ENCODE measurements around the gene NANP.
"Not testable (repeated sequence)": the region's sequence is repeated elsewhere in the genome, so short reads cannot be mapped to it uniquely, and the experiment has no call there.

The NANP gene

DNA sequence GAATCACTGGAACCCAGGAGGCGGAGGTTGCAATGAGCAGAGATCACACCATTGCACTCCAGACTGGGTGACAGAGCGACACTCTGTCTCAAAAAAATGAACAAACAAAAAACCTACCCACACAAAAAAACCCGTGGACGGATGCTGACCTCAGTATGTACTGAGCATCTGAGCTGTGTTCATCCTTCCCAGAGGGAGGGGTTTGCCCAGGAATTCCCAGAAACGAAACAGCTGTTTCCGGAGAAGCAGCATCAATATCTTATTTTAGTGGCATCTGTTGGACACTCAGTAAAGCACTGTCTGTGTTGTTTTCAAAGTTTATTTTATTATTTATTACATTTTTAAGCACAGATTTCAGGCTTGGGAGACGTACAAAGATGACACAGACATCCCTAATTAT is 18.7 kb downstream of the NANP start:
- no peak for DNase-seq

DNA sequence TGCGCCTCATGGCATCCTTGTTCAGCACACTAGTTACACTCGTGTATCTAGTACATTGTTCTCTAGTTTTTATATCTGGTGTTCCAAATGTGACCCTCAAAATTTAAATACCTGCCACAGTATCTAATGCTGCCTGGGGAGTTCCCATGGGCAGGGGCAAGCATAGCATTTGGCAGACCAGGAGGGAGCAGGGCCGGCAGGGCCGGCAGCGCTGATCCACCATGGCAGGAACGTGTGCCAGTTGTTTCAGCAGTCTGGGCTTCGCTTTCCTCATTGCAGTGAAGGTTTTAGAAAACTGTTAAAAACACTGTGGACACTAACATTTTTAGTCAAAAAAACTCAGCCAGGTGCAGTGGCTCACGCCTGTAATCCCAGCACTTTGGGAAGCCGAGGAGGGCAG is 19.2 kb downstream of the NANP start:
- DNase-seq: no peak

GRCh38 chr20:25602914-25603309 is 20.9 kb downstream of the NANP start:
- not testable (repeated sequence) for DNase-seq

DNA sequence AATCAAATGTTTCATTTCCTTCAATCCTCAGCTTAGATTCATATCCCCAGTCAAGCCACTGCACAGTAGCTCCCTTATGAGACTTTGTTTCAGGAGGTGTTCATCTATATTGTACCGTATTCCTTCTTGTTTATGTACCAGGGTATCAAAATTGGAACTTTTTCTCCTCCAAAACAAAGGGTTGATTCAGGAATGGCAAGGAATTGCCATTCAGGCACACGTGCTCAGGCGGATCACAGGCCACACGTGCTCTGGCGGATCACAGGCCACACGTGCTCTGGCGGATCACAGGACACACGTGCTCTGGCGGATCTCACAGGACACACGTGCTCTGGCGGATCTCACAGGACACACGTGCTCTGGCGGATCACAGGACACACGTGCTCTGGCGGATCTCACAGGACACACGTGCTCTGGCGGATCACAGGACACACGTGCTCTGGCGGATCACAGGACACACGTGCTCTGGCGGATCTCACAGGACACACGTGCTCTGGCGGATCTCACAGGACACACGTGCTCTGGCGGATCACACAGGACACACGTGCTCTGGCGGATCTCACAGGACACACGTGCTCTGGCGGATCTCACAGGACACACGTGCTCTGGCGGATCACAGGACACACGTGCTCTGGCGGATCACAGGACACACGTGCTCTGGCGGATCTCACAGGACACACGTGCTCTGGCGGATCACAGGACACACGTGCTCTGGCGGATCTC is 21.5 kb downstream of the NANP start:
- not testable (repeated sequence) for DNase-seq

DNA sequence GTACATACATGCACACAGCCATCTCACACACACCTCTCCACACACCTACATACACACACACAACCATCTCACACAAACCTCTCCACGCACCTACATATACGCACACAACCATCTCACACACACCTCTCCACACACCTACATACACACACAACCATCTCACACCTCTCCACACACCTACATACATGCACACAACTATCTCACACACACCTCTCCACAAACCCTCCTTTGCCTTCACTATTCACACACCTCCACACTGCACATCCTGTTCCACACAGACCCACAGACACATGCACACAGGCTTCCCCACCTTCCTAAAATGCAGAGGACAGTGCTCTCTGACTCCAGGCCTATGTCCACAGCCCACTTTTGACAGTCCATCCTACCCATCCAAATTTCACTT is 22.2 kb downstream of the NANP start:
- DNase-seq: no peak

DNA sequence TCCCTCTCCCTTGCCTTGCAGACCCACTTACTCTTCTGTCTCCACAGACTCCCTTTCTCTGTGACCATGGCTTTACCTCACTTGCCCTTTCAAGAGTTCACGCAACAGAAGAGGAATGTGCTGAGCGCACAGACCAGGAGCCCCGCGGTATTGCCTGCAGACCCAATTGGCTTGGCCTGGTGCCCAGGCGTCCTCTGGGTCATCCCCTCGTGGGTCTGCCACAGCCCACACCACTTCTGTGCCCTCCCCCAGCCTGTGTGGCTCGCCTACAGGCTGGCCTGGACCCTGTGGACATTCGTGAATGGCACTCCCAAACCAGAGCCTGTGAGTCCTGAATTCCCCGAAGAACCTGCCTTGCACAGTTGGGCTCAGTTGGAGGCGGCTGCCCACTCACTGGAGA is 23.2 kb downstream of the NANP start:
- DNase-seq: no peak

- DNase-seq: no peak
These were observed 31.5 kb downstream of the NANP start for GRCh38 chr20:25592135-25592852.

DNA sequence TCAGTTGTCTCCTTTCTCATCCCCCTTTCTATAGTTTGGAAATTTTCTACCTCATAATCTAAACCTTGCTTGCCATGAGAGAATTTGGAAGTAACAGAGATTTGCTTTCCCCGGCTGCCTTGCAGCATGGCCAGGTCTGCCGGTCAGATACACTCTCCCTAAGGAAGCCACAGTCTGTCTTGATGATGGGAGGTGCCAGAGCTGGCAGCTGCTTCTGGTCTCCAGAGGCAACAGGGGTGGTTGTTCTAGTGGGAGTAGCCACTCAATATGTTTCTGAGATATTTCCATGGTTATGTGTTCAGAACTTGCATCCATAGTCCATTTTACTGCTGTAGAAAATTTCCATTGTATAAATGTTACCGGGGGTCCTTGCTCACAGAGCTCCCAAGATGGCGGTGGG is 33.0 kb downstream of the NANP start:
- not testable (repeated sequence) for DNase-seq

DNA sequence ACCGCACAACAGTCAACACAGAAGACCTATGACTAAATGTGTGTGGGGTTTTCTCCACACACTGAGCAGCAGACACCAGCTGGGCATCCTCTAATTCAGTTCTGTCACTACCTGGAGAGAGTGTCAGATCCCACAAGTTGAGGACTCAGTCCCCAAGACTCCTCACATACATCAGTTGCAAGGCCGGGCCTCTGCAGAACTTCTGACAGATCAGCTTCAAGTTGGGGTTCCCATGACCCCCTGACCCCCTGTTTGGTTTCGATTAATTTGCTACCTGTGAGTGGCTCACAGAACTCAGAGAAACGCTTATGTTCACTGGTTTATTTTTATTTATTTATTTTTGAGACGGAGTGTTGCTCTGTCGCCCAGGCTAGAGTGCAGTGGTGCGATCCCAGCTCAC is 35.3 kb downstream of the NANP start:
- DNase-seq: no peak

GRCh38 chr20:25587536-25587935 is 36.3 kb downstream of the NANP start:
- no peak for DNase-seq

DNA sequence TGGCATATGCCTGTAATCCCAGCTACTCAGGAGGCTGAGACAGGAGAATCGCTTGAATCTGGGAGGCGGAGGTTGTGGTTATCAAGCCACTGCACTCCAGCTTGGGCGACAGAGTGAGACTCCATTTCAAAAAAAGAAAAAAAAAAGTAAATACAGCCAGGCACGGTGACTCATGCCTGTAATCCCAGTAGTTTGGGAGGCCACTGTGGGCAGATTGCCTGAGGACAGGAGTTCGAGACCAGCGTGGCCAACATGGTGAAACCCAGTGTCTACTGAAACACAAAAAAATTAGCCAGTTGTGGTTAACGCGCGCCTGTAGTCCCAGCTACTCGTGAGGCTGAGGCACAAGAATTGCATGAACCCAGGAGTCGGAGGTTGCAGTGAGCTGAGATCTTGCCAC is 36.9 kb downstream of the NANP start:
- no peak for DNase-seq

- peak; percentile 41 to 50 for DNase-seq
These were observed 38.7 kb downstream of the NANP start, which contains the start of gene NINL for GRCh38 chr20:25584905-25585704. Gene NINL (minus strand): TSS chr20:25585531. CDS start chr20:25526587, 58,944 bp downstream.

GRCh38 chr20:25583607-25584006 is 40.2 kb downstream of the NANP start:
- not testable (repeated sequence) for DNase-seq

DNA sequence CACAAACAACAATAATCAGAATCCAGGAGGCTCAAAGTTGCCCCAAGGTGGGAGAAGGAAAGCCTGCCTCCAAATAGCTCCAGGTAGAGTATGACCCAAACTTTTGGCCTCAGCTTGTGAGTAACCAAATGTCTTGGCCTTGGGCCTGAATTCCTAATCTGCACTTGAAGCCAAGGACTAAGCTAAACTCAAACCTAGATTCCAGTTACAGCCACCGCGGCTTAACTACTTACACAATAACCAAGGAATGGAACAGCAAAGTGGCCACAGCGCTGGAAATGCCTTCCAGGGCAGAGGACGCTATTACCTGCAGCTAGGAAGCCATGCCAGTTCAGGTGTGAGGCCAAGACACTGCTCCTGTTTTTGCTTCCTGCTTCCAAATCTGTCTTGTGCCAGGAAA is 43.1 kb downstream of the NANP start:
- DNase-seq: no peak

- DNase-seq: no peak
These were observed 44.6 kb downstream of the NANP start for GRCh38 chr20:25579081-25579770.

- DNase-seq: no peak
These were observed 46.9 kb downstream of the NANP start for GRCh38 chr20:25576783-25577530.

GRCh38 chr20:25574411-25574810 is 49.4 kb downstream of the NANP start:
- DNase-seq: no peak

- DNase-seq: no peak
These were observed 50.2 kb downstream of the NANP start for GRCh38 chr20:25573288-25574251.

GRCh38 chr20:25571817-25572216 is 52.0 kb downstream of the NANP start:
- no peak for DNase-seq

- DNase-seq: no peak
These were observed 52.6 kb downstream of the NANP start for GRCh38 chr20:25571240-25571639.

DNA sequence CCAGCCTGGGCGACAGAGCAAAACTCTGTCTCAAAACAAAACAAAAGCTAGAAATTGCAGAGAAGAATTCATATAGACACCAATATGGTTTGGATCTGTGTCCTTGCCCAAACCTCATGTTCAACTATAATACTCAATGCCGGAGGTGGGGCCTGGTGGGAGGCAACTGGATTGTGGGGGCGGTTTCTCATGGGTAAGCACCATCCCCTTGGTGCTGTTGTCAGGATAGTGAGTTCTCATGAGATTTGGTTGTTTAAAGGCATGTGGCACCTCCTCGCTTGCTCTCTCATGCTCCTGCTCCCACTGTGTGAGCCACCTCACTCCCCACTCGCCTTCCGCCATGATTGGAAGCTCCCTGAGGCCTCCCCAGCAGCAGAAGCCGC is 53.7 kb downstream of the NANP start:
- DNase-seq: no peak

All from stimulated activated CD4-positive, alpha-beta T cell treated with anti-CD3 and anti-CD28 coated beads, Interleukin-4, amount 100 ng/mL, for 4 hours (primary cell).